Psoas muscle (tissue), 8 donors: Measurements from ENCODE around the gene TMTC2. TPM values are rescaled to one million over a fixed set of nuclear protein-coding genes. Genes with fewer than 3 reads are reported as not detected.

Experiments used
- ATAC-seq, 4 donors: fragments of 200-7000 bp; cut with Tn5 transposase; one replicate each; pipeline ENCODE4 v1.9.1; 2020; ENCODE audit warnings: moderate library complexity in 3 of 4, mild to moderate bottlenecking in 2 of 4
- DNase-seq, 2 donors: peaks; one replicate each; pipeline ENCODE4 v3.0.0-alpha.2; 2020
- H3K27ac ChIP-seq: fragments of 200-600 bp; one replicate; pipeline ENCODE4 v1.8.0; 2022
- H3K27me3 ChIP-seq, 3 donors: fragments of 200-600 bp in 1 of 3; one replicate each; pipeline versions ENCODE4 v1.6.1 to v1.8.0; 2013 to 2022; ENCODE audit warnings: low read length in 2 of 3, mild to moderate bottlenecking in 2 of 3, moderate library complexity in 1 of 3; ENCODE audit not compliant: insufficient read depth in 3 of 3
- H3K36me3 ChIP-seq, 2 donors: fragments of 200-600 bp in 1 of 2; one replicate each; pipeline versions ENCODE4 v1.6.1 to v1.8.0; 2013 to 2022; ENCODE audit warnings: low read depth in 1 of 2, mild to moderate bottlenecking in 1 of 2, moderate library complexity in 1 of 2; ENCODE audit not compliant: insufficient read depth in 1 of 2
- H3K4me1 ChIP-seq: fragments of 200-600 bp; one replicate; pipeline ENCODE4 v1.8.0; 2022
- H3K4me3 ChIP-seq: fragments of 200-600 bp; one replicate; pipeline ENCODE4 v1.8.0; 2022; ENCODE audit warnings: mild to moderate bottlenecking
- H3K9me3 ChIP-seq: fragments of 200-600 bp; one replicate; pipeline ENCODE4 v1.8.0; 2022
- CTCF ChIP-seq: fragments of 200-600 bp; IDR thresholded peaks from one replicate; pipeline ENCODE4 v1.8.0; 2022; ENCODE audit warnings: antibody characterized with exemption
- WGBS, 3 donors: extraction: QIAGEN DNeasy Blood & Tissue Kit; methylation state at CpG; one replicate each; pipeline versions ENCODE4 v1.1.6 to v1.1.7; 2013; 5-methylcytosine and 5-hydroxymethylcytosine counted together
- intact Hi-C, 2 donors: fragments of 100-400 bp; cut with DNase I; formaldehyde crosslinking; loops; one replicate each; pipeline versions ENCODE4 v1.11.0 to v1.14.2; 2022
- polyA plus RNA-seq, 3 donors: library from polyadenylated mRNA; stranded (reverse); fragments of 200-250 nt; gene quantifications; one replicate each; pipeline ENCODE4 v1.2.3, GENCODE V29; 2013
- total RNA-seq, 4 donors: library from RNA; stranded (reverse); fragmentation: NEBNext Ultra II Directional in 2 of 4; extraction: Animal tissue kit (Norgen Biotek cat#: 25700) in 2 of 4; gene quantifications; one replicate each; pipeline versions ENCODE4 v1.2.1 to v1.2.4, GENCODE V29; 2021 to 2023
- donor health status: healthy with polysubstance abuse.
- donor health status: DM: no; HTN: no; CAD: no; lungs with moderate emphysema.
- donor health status: Bipolar disorder and iron deficiency.
- donor health status: healthy.
- donor health status: DM: yes; HTN: yes; CAD: no.
- donor health status: DM: no; HTN: no; CAD: no.
- donor health status: DM: no; HTN: no; CAD: no.
- donor health status: DM: yes; HTN: yes; CAD: no.

Gene TMTC2
- total and polyA plus RNA-seq, 7 donors, result 0.85 to 2.7 (median 1.8) TPM

GRCh38 chr12:83153177-83153576 is 466.5 kb downstream of the TMTC2 start:
- Histone ChIP-seq H3K27me3 (no peaks in the 10 kb centered on the region), H3K27ac (no peak overlapping the region), H3K36me3 (no peaks in the 10 kb centered on the region), H3K4me3 (no peak overlapping the region), H3K9me3 (no peaks in the 10 kb centered on the region), H3K4me1 (no peaks in the 10 kb centered on the region)
- DNase-seq, result no peak
- no peak for TF ChIP-seq CTCF
- no peak for ATAC-seq
- intact Hi-C loops, result no loop called here

- no peak for TF ChIP-seq CTCF
- intact Hi-C loops, result no loop called here
- ATAC-seq (no peak), DNase-seq (no peak)
- no peak overlapping the region for H3K27ac ChIP-seq
- no peaks in the 10 kb centered on the region for H3K4me1 ChIP-seq
- no peak overlapping the region for H3K4me3 ChIP-seq
- no peaks in the 10 kb centered on the region for H3K9me3 ChIP-seq
- 89 to 92% (median 90%) methylated on average over 5 of the region's 5 CpGs for WGBS, 3 donors
- no peaks in the 10 kb centered on the region for H3K36me3 ChIP-seq
- H3K27me3 ChIP-seq, result no peaks in the 10 kb centered on the region
Observed at GRCh38 chr12:83156815-83157214, 470.1 kb downstream of the TMTC2 start.

GRCh38 chr12:83157604-83158003 is 470.9 kb downstream of the TMTC2 start:
- no peaks in the 10 kb centered on the region for H3K4me1 ChIP-seq
- H3K36me3 ChIP-seq, result no peaks in the 10 kb centered on the region
- 61 to 76% (median 68%) methylated on average over 4 of the region's 4 CpGs for WGBS, 3 donors
- no peak overlapping the region for H3K27ac ChIP-seq
- TF ChIP-seq CTCF, result no peak
- H3K27me3 ChIP-seq, result no peaks in the 10 kb centered on the region
- no peak for DNase-seq
- no peak overlapping the region for H3K4me3 ChIP-seq
- no peak for ATAC-seq
- intact Hi-C loops, result no loop called here
- no peaks in the 10 kb centered on the region for H3K9me3 ChIP-seq

- TF ChIP-seq CTCF, result no peak
- no peaks in the 10 kb centered on the region for H3K9me3 ChIP-seq
- no peaks in the 10 kb centered on the region for H3K27me3 ChIP-seq
- DNase-seq (no peak), ATAC-seq (no peak)
- no peaks in the 10 kb centered on the region for H3K4me1 ChIP-seq
- 84 to 88% (median 85%) methylated on average over 5 of the region's 5 CpGs for WGBS, 3 donors
- H3K27ac ChIP-seq, result no peak overlapping the region
- H3K4me3 ChIP-seq, result no peak overlapping the region
- intact Hi-C loops, result no loop called here
- no peaks in the 10 kb centered on the region for H3K36me3 ChIP-seq
Observed at GRCh38 chr12:83158613-83159207, 472.0 kb downstream of the TMTC2 start.

- Histone ChIP-seq H3K4me1 (no peaks in the 10 kb centered on the region), H3K27me3 (no peaks in the 10 kb centered on the region), H3K9me3 (no peaks in the 10 kb centered on the region), H3K36me3 (no peaks in the 10 kb centered on the region), H3K27ac (no peak overlapping the region), H3K4me3 (no peak overlapping the region)
- WGBS, 3 donors, result 86 to 95% (median 91%) methylated on average over 1 of the region's 1 CpG
- intact Hi-C loops, result no loop called here
- no peak for TF ChIP-seq CTCF
- DNase-seq (no peak), ATAC-seq (no peak)
Observed at GRCh38 chr12:83161456-83161855, 474.8 kb downstream of the TMTC2 start.
